Osteoblast (primary cell): Measurements from ENCODE around the gene CDS1. TPM values are rescaled to one million over a fixed set of nuclear protein-coding genes. Genes with fewer than 3 reads are reported as not detected.
"Not testable (repeated sequence)": the region's sequence is repeated elsewhere in the genome, so short reads cannot be mapped to it uniquely, and the experiment has no call there.

Experiments used
- DNase-seq: peaks from one replicate; pipeline ENCODE4 v3.0.0; 2011; ENCODE audit warnings: low spot score, mixed read lengths; ENCODE audit not compliant: insufficient read length; ENCODE audit errors: missing footprints
- H2AFZ ChIP-seq: 2 replicates; pipeline ENCODE4 v1.6.0; 2011; ENCODE audit warnings: mild to moderate bottlenecking, low read length
- H3K27ac ChIP-seq: 2 replicates; pipeline ENCODE4 v1.5.1; 2011; ENCODE audit warnings: mild to moderate bottlenecking, low read depth, low read length, moderate library complexity
- H3K27me3 ChIP-seq: 2 replicates; pipeline ENCODE4 v1.6.0; 2012; ENCODE audit warnings: mild to moderate bottlenecking, control low read depth, inconsistent platforms, low read length, moderate library complexity; ENCODE audit not compliant: insufficient read depth
- H3K36me3 ChIP-seq: 2 replicates; pipeline ENCODE4 v1.5.1; 2011; ENCODE audit warnings: mild to moderate bottlenecking, low read length, control low read depth, moderate library complexity; ENCODE audit not compliant: insufficient read depth
- H3K4me1 ChIP-seq: 2 replicates; pipeline ENCODE4 v1.5.1; 2011; ENCODE audit warnings: mild to moderate bottlenecking, low read length, control low read depth, moderate library complexity; ENCODE audit not compliant: insufficient read depth
- H3K4me2 ChIP-seq: 2 replicates; pipeline ENCODE4 v1.6.0; 2011; ENCODE audit warnings: mild to moderate bottlenecking, low read length; ENCODE audit not compliant: insufficient read depth
- H3K4me3 ChIP-seq: fragments of 200-600 bp; sonication (generic); 3 replicates; pipeline ENCODE4 v1.5.1; 2012; ENCODE audit warnings: mild to moderate bottlenecking, low read length, inconsistent platforms; ENCODE audit not compliant: insufficient read depth
- H3K79me2 ChIP-seq: 2 replicates; pipeline ENCODE4 v1.6.0; 2012; ENCODE audit warnings: mild to moderate bottlenecking, low read length, control low read depth, inconsistent platforms; ENCODE audit not compliant: insufficient read depth
- H3K9me3 ChIP-seq: 2 replicates; pipeline ENCODE4 v1.5.1; 2011; ENCODE audit warnings: low read depth, low read length, control low read depth
- H4K20me1 ChIP-seq: 2 replicates; pipeline ENCODE4 v1.6.0; 2012; ENCODE audit warnings: mild to moderate bottlenecking, low read length, control low read depth; ENCODE audit not compliant: insufficient read depth
- CTCF ChIP-seq: IDR thresholded peaks from 2 replicates; pipeline ENCODE4 v1.5.1; 2011; ENCODE audit warnings: mild to moderate bottlenecking, low read depth, low read length, moderate library complexity; ENCODE audit errors: extremely low read depth
- total RNA-seq: library from RNA; depleted of rRNA; stranded (reverse); fragments of >200 nt; gene quantifications from 2 replicates; pipeline ENCODE4 v1.2.3, GENCODE V29; 2012

Gene CDS1
- under 0.01 and 0.29 TPM in 2 replicates for total RNA-seq

DNA sequence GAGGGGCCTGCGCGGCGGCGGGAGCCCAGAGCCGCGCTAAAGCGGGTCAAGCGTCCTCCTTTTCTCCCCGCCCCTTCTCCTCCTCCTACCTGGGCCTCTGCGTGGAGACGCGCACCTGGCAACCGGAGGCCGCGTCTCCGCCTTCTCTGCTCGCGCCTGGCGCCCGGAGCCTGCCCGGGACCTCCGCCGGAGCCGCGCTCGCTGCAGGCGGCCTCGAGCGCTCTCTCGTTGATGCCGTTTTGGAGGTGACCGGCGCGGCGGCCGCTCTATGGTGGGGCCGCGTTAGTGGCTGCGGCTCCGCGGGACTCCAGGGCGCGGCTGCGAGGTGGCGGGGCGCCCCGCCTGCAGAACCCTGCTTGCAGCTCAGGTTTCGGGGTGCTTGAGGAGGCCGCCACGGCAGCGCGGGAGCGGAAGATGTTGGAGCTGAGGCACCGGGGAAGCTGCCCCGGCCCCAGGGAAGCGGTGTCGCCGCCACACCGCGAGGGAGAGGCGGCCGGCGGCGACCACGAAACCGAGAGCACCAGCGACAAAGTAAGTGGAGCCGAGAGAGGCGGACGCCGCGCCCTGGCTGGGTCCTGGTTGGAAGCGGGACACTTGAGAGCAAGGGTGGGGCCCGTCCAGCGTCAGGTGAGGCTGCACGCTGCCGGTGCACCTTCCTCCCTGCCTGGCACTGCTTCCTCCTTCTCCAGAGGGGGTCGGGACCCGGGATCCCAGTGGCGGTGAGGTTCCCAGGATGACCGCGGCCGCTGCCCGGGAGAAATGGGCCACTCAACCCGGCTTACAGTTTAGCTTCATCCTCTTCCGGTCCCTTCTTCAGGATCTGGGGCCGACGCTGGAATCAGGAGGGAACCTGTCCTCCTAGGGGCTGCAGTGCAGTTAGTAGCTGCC is at the start of gene CDS1:
CDS1 (plus strand) TSS at position 140 of the 888 bp plus-strand sequence; CDS start at position 415, 275 bp downstream.
- Histone ChIP-seq H3K4me3 (peak within 1 kb of the TSS; percentile 74), H3K27me3 (peaks cover 57% of the 10 kb centered on the region), H2AFZ (peak within 1 kb of the TSS; percentile 91), H3K4me2 (peak within 1 kb of the TSS; percentile 88), H4K20me1 (no peaks in the 10 kb centered on the region), H3K9me3 (no peaks in the 10 kb centered on the region), H3K79me2 (no peaks in the 10 kb centered on the region), H3K4me1 (peaks cover 3% of the 10 kb centered on the region), H3K36me3 (no peaks in the 10 kb centered on the region), H3K27ac (no peak within 1 kb of the TSS)
- TF ChIP-seq CTCF, result no peak
- DNase-seq, result peak; percentile 86

DNA sequence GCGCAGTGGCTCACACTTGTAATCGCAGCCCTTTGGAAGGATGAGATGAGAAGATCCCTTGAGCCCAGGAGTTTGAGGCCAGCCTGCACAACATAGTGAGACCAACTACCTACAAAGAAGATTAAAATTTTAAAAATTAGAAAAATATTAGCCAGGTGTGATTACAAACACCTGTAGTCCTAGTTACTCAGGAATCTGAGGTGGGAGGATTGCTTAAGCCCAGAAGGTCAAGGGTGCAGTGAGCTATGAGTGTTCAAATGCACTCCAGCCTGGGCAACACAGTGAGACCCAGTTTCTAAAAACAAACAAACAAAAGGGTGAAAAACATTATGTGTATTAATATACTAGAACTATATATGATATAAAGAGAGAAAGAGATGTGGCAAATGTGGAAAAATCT is 47.0 kb upstream of the CDS1 start:
- Histone ChIP-seq H3K9me3 (no peaks in the 10 kb centered on the region), H3K36me3 (no peaks in the 10 kb centered on the region), H2AFZ (no peak overlapping the region), H3K27me3 (no peaks in the 10 kb centered on the region), H3K79me2 (no peaks in the 10 kb centered on the region), H4K20me1 (no peaks in the 10 kb centered on the region), H3K4me3 (no peak overlapping the region), H3K4me1 (no peaks in the 10 kb centered on the region), H3K27ac (no peak overlapping the region), H3K4me2 (no peak overlapping the region)
- no peak for DNase-seq
- no peak for TF ChIP-seq CTCF

- Histone ChIP-seq H4K20me1 (no peaks in the 10 kb centered on the region), H3K36me3 (no peaks in the 10 kb centered on the region), H3K4me2 (no peak overlapping the region), H3K9me3 (no peaks in the 10 kb centered on the region), H2AFZ (no peak overlapping the region), H3K27ac (no peak overlapping the region), H3K4me1 (no peaks in the 10 kb centered on the region), H3K27me3 (no peaks in the 10 kb centered on the region), H3K4me3 (no peak overlapping the region), H3K79me2 (no peaks in the 10 kb centered on the region)
- no peak for TF ChIP-seq CTCF
- no peak for DNase-seq
Measured at GRCh38 chr4:84545093-84545492, 37.8 kb upstream of the CDS1 start.

DNA sequence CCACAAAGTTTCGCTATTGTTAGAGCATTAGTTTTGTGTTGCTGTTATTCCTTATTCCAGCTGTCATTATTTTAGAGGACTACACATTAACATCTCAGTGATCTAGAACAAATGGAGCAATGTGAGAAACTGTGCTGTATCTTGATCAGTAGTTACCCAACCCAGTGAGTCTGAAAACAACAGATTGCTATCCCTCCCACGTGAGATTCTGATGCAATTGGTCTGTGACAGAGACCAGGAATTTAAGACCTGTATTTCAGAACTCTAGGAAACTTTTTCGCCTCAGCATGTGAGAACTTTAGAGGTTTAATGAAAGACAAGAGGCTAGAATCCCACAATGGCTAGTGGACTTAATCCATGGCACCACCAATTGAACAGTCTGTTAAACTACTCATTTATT is 35.7 kb upstream of the CDS1 start:
- DNase-seq, result no peak
- Histone ChIP-seq H3K4me3 (no peak overlapping the region), H3K4me1 (no peaks in the 10 kb centered on the region), H3K79me2 (no peaks in the 10 kb centered on the region), H3K27ac (no peak overlapping the region), H3K27me3 (no peaks in the 10 kb centered on the region), H2AFZ (no peak overlapping the region), H3K4me2 (no peak overlapping the region), H4K20me1 (no peaks in the 10 kb centered on the region), H3K36me3 (no peaks in the 10 kb centered on the region), H3K9me3 (no peaks in the 10 kb centered on the region)
- TF ChIP-seq CTCF, result no peak

DNA sequence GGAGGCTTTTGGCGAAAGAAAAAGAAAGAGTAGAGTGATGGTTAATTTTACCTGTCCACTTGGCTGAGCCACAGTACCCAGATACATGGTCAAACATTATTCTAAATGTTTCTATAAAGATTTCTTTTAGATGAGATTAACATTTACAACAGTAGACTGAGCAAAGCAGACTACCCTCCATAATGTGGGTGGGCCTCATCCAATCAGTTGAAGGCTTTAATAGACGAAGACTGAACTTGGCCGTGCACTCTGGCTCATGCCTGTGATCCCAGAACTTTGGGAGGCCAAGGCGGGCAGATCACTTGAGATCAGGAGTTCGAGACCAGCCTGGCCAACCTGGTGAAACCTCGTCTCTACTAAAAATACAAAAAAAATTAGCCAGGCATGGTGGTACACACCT is 33.7 kb upstream of the CDS1 start:
- H3K4me3 ChIP-seq, H4K20me1 ChIP-seq, H3K4me1 ChIP-seq, H3K79me2 ChIP-seq, H3K36me3 ChIP-seq, H3K4me2 ChIP-seq, H3K9me3 ChIP-seq, H3K27ac ChIP-seq, H3K27me3 ChIP-seq, DNase-seq, H2AFZ ChIP-seq: not testable (repeated sequence)
